Panc1 (cell line): Measurements from ENCODE around the gene AADAC. TPM values are rescaled to one million over a fixed set of nuclear protein-coding genes. Genes with fewer than 3 reads are reported as not detected.

Experiments used
- ATAC-seq: fragments of 200-7000 bp; cut with Tn5 transposase; 2 replicates; pipeline ENCODE4 v1.9.1; 2020; ENCODE audit warnings: mild to moderate bottlenecking, moderate library complexity
- BruUV-seq: library from RNA; stranded (reverse); fragments of 400-500 nt; replicated peaks from 2 replicates; lab custom pipeline; 2021; lab: Mats Ljungman, UMichigan
- CTCF ChIA-PET: fragments of 300-600 bp; sonication (Branson Sonifier 250); formaldehyde crosslinking; loops from one replicate; lab custom pipeline; 2022; ENCODE audit warnings: antibody characterized with exemption; lab: Charles Lee
- POLR2A ChIA-PET: fragments of 300-600 bp; sonication (Branson Sonifier 250); formaldehyde crosslinking; loops from one replicate; lab custom pipeline; 2022; ENCODE audit warnings: antibody characterized with exemption; lab: Charles Lee
- DNase-seq: peaks from one replicate; pipeline ENCODE4 v3.0.0-alpha.2; 2010; ENCODE audit warnings: low read depth, low spot score
- H3K27ac ChIP-seq: 2 replicates; pipeline ENCODE4 v1.5.1; 2011; ENCODE audit warnings: mild to moderate bottlenecking, low read length, inconsistent platforms
- H3K27me3 ChIP-seq: fragments of 200-500 bp; sonication (Bioruptor generic); 2 replicates; pipeline ENCODE4 v1.6.0; 2014; ENCODE audit warnings: low read length, inconsistent platforms; ENCODE audit not compliant: control insufficient read depth, insufficient read depth
- H3K36me3 ChIP-seq: fragments of 200-500 bp; sonication (Bioruptor generic); 2 replicates; pipeline ENCODE4 v1.5.1; 2014; ENCODE audit warnings: inconsistent platforms, mild to moderate bottlenecking, low read length, moderate library complexity; ENCODE audit not compliant: control insufficient read depth, insufficient read depth
- H3K4me1 ChIP-seq: 2 replicates; pipeline ENCODE4 v1.5.1; 2011; ENCODE audit warnings: inconsistent platforms, mild to moderate bottlenecking, low read length, moderate library complexity; ENCODE audit not compliant: control insufficient read depth, insufficient read depth
- H3K4me3 ChIP-seq, 2 experiments: 2 replicates each; pipeline ENCODE4 v1.5.1; 2011 to 2012; ENCODE audit warnings: low read depth in 2 of 2, low read length in 2 of 2, mild to moderate bottlenecking in 2 of 2, inconsistent platforms in 1 of 2, moderate library complexity in 1 of 2
- H3K9me3 ChIP-seq: fragments of 200-500 bp; sonication (Bioruptor generic); 2 replicates; pipeline ENCODE4 v1.5.1; 2014; ENCODE audit warnings: low read depth, mild to moderate bottlenecking, inconsistent platforms, low read length, moderate library complexity; ENCODE audit not compliant: control insufficient read depth, insufficient read depth
- CTCF ChIP-seq: fragments of 450-650 bp; IDR thresholded peaks from 2 replicates; pipeline ENCODE4 v1.5.1; 2017; ENCODE audit warnings: mild to moderate bottlenecking
- POLR2AphosphoS5 ChIP-seq: IDR thresholded peaks from 2 replicates; pipeline ENCODE4 v1.6.1; 2012; ENCODE audit warnings: mild to moderate bottlenecking, low read depth, low read length, moderate library complexity
- REST ChIP-seq, 2 experiments: IDR thresholded peaks; 2 replicates each; pipeline ENCODE4 v1.6.1; 2011 to 2012; ENCODE audit warnings: low read depth in 2 of 2, control low read depth in 1 of 2, low read length in 1 of 2, mild to moderate bottlenecking in 1 of 2, moderate library complexity in 1 of 2; ENCODE audit not compliant: insufficient read depth in 1 of 2
- SIN3A ChIP-seq: IDR thresholded peaks from 2 replicates; pipeline ENCODE4 v1.6.1; 2012; ENCODE audit warnings: low read depth, mild to moderate bottlenecking, low read length, moderate library complexity, borderline replicate concordance; ENCODE audit not compliant: insufficient read depth
- TCF7L2 ChIP-seq: IDR thresholded peaks from 2 replicates; pipeline ENCODE4 v1.6.1; 2011; ENCODE audit warnings: mild to moderate bottlenecking, low read depth, low read length, inconsistent platforms
- in situ Hi-C: cut with HindIII; loops from 2 replicates; pipeline ENCODE4 v1.10.0; 2016; ENCODE audit warnings: low sequenced_read_pairs, low pct_unique_long_range_greater_than_20kb
- intact Hi-C: fragments of 100-400 bp; cut with micrococcal nuclease; formaldehyde crosslinking; loops from one replicate; pipeline ENCODE4 v1.10.0; 2022; ENCODE audit not compliant: unreplicated experiment
- total RNA-seq: library from RNA; stranded (reverse); gene quantifications from one replicate; pipeline ENCODE4 v1.2.1, GENCODE V29; 2021; ENCODE audit not compliant: unreplicated experiment

Gene AADAC
- total RNA-seq, 1 experiment from 2014 or later = 0.26 TPM

DNA sequence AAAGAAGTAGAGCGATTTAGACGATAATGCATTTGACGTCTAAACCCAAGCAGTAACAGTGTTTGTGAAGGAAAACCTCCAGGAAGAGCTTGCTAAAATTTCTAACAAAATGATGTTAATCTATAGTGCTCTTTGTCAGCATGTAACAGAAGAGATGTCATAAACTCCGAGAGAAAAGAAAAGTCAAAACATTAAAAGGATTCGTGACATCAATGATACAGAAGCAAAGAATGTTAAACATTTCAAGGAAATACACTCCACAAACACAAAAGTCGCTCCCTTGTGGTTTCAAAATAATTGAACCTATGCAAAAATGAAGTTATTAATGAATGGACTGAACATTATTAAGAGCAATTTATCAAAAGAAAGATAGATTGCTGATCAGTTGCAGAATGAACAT, 27.9 kb downstream of the AADAC start:
- POLR2A ChIA-PET = no interaction called here
- ATAC-seq = no peak
- H3K4me1 ChIP-seq = peaks cover 7% of the 10 kb centered on the region; the same call in 1 of the 2 replicates
- H3K27me3 ChIP-seq = no peaks in the 10 kb centered on the region
- H3K27ac ChIP-seq = no peak overlapping the region
- intact Hi-C loops (loop anchor here (5.0 to 10.0 kb wide), 2 partner anchors 76 to 603 kb away; no protein-coding TSS in a partner anchor), in situ Hi-C loops (no loop called here)
- no peak for DNase-seq
- H3K9me3 ChIP-seq = no peaks in the 10 kb centered on the region
- H3K4me3 ChIP-seq = no peak overlapping the region
- no TSS peak for BruUV-seq
- CTCF ChIA-PET = interaction anchor here (0.5 kb wide), 1 partner anchor 514 kb away, joined by 5 read pairs; no protein-coding TSS in a partner anchor
- H3K36me3 ChIP-seq = no peaks in the 10 kb centered on the region
- no peak for TF ChIP-seq TCF7L2

- Histone ChIP-seq H3K4me3 (no peak overlapping the region), H3K27ac (no peak overlapping the region), H3K36me3 (no peaks in the 10 kb centered on the region), H3K9me3 (no peaks in the 10 kb centered on the region), H3K4me1 (no peaks in the 10 kb centered on the region), H3K27me3 (no peaks in the 10 kb centered on the region)
- no TSS peak for BruUV-seq
- TF ChIP-seq CTCF (no peak), SIN3A (no peak), TCF7L2 (no peak), POLR2AphosphoS5 (no peak), REST (IDR thresholded peaks at IDR 0.05; ENCODE audit: insufficient read depth in 1 of 2, low read depth in 2 of 2, low read length in 1 of 2) (no peak)
- intact Hi-C loops (loop anchor here (5.0 to 10.0 kb wide), 2 partner anchors 74 to 602 kb away; no protein-coding TSS in a partner anchor), in situ Hi-C loops (no loop called here)
- ChIA-PET POLR2A (no interaction called here), CTCF (no interaction called here)
- no peak for ATAC-seq
- no peak for DNase-seq
Measured at GRCh38 chr3:151843275-151843674, 29.4 kb downstream of the AADAC start.

DNA sequence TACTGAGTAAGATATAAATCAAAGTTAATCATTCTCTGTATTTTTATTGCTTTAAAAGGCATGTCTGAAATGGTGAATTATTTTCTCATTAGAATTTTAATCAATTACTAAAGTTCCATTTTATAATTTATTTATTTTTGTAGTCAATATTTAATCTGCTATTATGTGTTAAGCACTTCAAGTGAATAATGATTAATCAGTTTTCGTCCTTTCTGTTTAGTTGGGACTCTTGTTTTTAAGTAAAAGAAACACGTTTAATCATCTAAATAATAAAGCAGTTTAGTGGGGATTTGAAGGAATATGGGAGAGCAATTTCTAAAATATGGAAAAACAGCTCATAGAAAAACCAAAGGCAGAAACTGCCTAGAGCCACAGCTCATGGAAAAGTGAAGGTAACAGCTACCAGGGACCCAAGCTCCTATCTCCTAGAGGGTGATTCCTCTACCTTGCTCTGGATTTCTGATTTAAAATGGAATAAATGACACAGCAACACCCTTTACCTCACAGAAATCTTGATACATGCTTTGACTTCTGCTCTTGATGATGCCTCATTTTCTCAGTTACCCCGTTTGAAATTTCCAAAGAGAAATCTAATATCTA, 31.5 kb downstream of the AADAC start:
- ATAC-seq (no peak), DNase-seq (no peak)
- no peak for TF ChIP-seq CTCF
- no peak for TF ChIP-seq REST (IDR thresholded peaks at IDR 0.05; ENCODE audit: insufficient read depth in 1 of 2, low read depth in 2 of 2, low read length in 1 of 2)
- TF ChIP-seq POLR2AphosphoS5 = no peak
- TF ChIP-seq SIN3A = no peak
- TF ChIP-seq TCF7L2 = no peak
- POLR2A ChIA-PET = interaction anchor here (0.6 kb wide), 1 partner anchor 66 kb away, joined by 3 read pairs; no protein-coding TSS in a partner anchor
- Histone ChIP-seq H3K27me3 (no peaks in the 10 kb centered on the region), H3K27ac (no peak overlapping the region), H3K4me1 (no peaks in the 10 kb centered on the region), H3K36me3 (no peaks in the 10 kb centered on the region), H3K9me3 (no peaks in the 10 kb centered on the region), H3K4me3 (no peak overlapping the region)
- intact Hi-C loops = loop anchor here (10.0 kb wide), 1 partner anchor 599 kb away; no protein-coding TSS in a partner anchor
- BruUV-seq = no TSS peak
- in situ Hi-C loops = no loop called here
- CTCF ChIA-PET = no interaction called here
